Measurements from ENCODE around the gene HECTD1.
"Not testable (repeated sequence)": the region's sequence is repeated elsewhere in the genome, so short reads cannot be mapped to it uniquely, and the experiment has no call there.

GRCh38 chr14:31093884-31094839 is 113.4 kb downstream of the HECTD1 start:
- TF ChIP-seq POLR2A (IDR thresholded peaks at IDR 0.05; ENCODE audit: low read depth, low read length); SPI1 (IDR thresholded peaks at IDR 0.05; ENCODE audit: low read depth, low read length); POLR2AphosphoS5 (IDR thresholded peaks at IDR 0.05; ENCODE audit: low read depth, low read length); POU2F2 (IDR thresholded peaks at IDR 0.05; ENCODE audit: low read depth, low read length); TAF1 (IDR thresholded peaks at IDR 0.05; ENCODE audit: low read depth, low read length); PAX5 (IDR thresholded peaks at IDR 0.05; ENCODE audit: insufficient read depth, low read length, severe bottlenecking): not testable (repeated sequence)

Measured in GM12891 (cell line).